ENCODE data around the gene TPD52L3. TPM values are rescaled to one million over a fixed set of nuclear protein-coding genes. Genes with fewer than 3 reads are reported as not detected.
A peak's percentile ranks its signal among the peaks of the same experiment; 100 is the strongest.

Gene TPD52L3
- total RNA-seq, 1 donor = not detected

GRCh38 chr9:6356441-6356840 lies 28.3 kb downstream of the TPD52L3 start:
- Histone ChIP-seq H3K4me3 (ENCODE audit: insufficient read depth, low read length) (no peak overlapping the region), H3K9me3 (ENCODE audit: low read depth, low read length) (no peaks in the 10 kb centered on the region), H3K4me1 (ENCODE audit: insufficient read depth, low read length) (peaks cover 18% of the 10 kb centered on the region), H4K20me1 (ENCODE audit: insufficient read depth, low read length) (no peaks in the 10 kb centered on the region), H2AFZ (ENCODE audit: low read length) (no peak overlapping the region), H3K27ac (ENCODE audit: low read depth, low read length) (no peak overlapping the region), H3K27me3 (ENCODE audit: insufficient read depth, low read length) (no peaks in the 10 kb centered on the region), H3K79me2 (ENCODE audit: insufficient read depth, low read length) (no peaks in the 10 kb centered on the region), H3K4me2 (ENCODE audit: insufficient read depth, low read length) (no peak overlapping the region), H3K36me3 (ENCODE audit: insufficient read depth, low read length) (no peaks in the 10 kb centered on the region)
- TF ChIP-seq CTCF (IDR thresholded peaks at IDR 0.05; ENCODE audit: extremely low read depth, low read depth, low read length) = no peak
- no peak for DNase-seq (ENCODE audit: insufficient read length, low spot score, missing footprints)

DNA sequence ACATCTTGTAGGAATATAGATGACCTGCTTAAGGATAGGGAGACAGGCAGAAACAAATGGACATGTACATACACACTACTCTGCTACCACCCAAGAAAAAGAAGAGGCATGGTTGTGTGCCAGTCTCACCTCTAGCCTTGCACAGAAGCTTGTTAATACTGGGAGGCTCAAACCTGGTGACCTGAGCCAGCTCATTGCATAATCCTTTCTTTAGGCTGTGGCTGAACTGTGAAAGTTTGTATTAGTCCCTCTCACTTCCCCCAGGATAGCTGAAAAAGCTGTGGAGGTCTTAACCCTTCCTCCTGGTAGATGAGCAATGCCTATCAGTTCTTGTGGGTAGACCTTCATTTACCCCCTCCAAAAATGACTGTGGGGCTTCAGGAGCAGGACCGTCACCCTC lies 28.7 kb downstream of the TPD52L3 start:
- H3K27me3 ChIP-seq (ENCODE audit: insufficient read depth, low read length) = no peaks in the 10 kb centered on the region
- no peaks in the 10 kb centered on the region for H3K79me2 ChIP-seq (ENCODE audit: insufficient read depth, low read length)
- H3K4me2 ChIP-seq (ENCODE audit: insufficient read depth, low read length) = no peak overlapping the region
- no peaks in the 10 kb centered on the region for H3K9me3 ChIP-seq (ENCODE audit: low read depth, low read length)
- H4K20me1 ChIP-seq (ENCODE audit: insufficient read depth, low read length) = no peaks in the 10 kb centered on the region
- H3K27ac ChIP-seq (ENCODE audit: low read depth, low read length) = no peak overlapping the region
- DNase-seq (ENCODE audit: insufficient read length, low spot score, missing footprints) = no peak
- no peak for TF ChIP-seq CTCF (IDR thresholded peaks at IDR 0.05; ENCODE audit: extremely low read depth, low read depth, low read length)
- peak overlapping the region; percentile 48 for H2AFZ ChIP-seq (ENCODE audit: low read length)
- no peaks in the 10 kb centered on the region for H3K36me3 ChIP-seq (ENCODE audit: insufficient read depth, low read length)
- H3K4me3 ChIP-seq (ENCODE audit: insufficient read depth, low read length) = no peak overlapping the region
- peaks cover 18% of the 10 kb centered on the region for H3K4me1 ChIP-seq (ENCODE audit: insufficient read depth, low read length)

- no peak overlapping the region for H3K4me2 ChIP-seq (ENCODE audit: insufficient read depth, low read length)
- no peak overlapping the region for H3K4me3 ChIP-seq (ENCODE audit: insufficient read depth, low read length)
- no peaks in the 10 kb centered on the region for H3K36me3 ChIP-seq (ENCODE audit: insufficient read depth, low read length)
- DNase-seq (ENCODE audit: insufficient read length, low spot score, missing footprints) = peak; percentile 70
- H4K20me1 ChIP-seq (ENCODE audit: insufficient read depth, low read length) = no peaks in the 10 kb centered on the region
- H3K27me3 ChIP-seq (ENCODE audit: insufficient read depth, low read length) = no peaks in the 10 kb centered on the region
- no peak overlapping the region for H2AFZ ChIP-seq (ENCODE audit: low read length)
- H3K4me1 ChIP-seq (ENCODE audit: insufficient read depth, low read length) = no peaks in the 10 kb centered on the region
- H3K79me2 ChIP-seq (ENCODE audit: insufficient read depth, low read length) = no peaks in the 10 kb centered on the region
- H3K27ac ChIP-seq (ENCODE audit: low read depth, low read length) = no peak overlapping the region
- H3K9me3 ChIP-seq (ENCODE audit: low read depth, low read length) = no peaks in the 10 kb centered on the region
- no peak for TF ChIP-seq CTCF (IDR thresholded peaks at IDR 0.05; ENCODE audit: extremely low read depth, low read depth, low read length)
These were observed 39.1 kb downstream of the TPD52L3 start for GRCh38 chr9:6367128-6367890.

GRCh38 chr9:6368831-6369230 lies 40.7 kb downstream of the TPD52L3 start:
- Histone ChIP-seq H3K27ac (ENCODE audit: low read depth, low read length) (no peak overlapping the region), H3K4me3 (ENCODE audit: insufficient read depth, low read length) (no peak overlapping the region), H3K79me2 (ENCODE audit: insufficient read depth, low read length) (no peaks in the 10 kb centered on the region), H3K4me1 (ENCODE audit: insufficient read depth, low read length) (no peaks in the 10 kb centered on the region), H3K4me2 (ENCODE audit: insufficient read depth, low read length) (no peak overlapping the region), H3K36me3 (ENCODE audit: insufficient read depth, low read length) (no peaks in the 10 kb centered on the region), H3K9me3 (ENCODE audit: low read depth, low read length) (no peaks in the 10 kb centered on the region), H2AFZ (ENCODE audit: low read length) (no peak overlapping the region), H3K27me3 (ENCODE audit: insufficient read depth, low read length) (no peaks in the 10 kb centered on the region), H4K20me1 (ENCODE audit: insufficient read depth, low read length) (no peaks in the 10 kb centered on the region)
- no peak for DNase-seq (ENCODE audit: insufficient read length, low spot score, missing footprints)
- TF ChIP-seq CTCF (IDR thresholded peaks at IDR 0.05; ENCODE audit: extremely low read depth, low read depth, low read length) = no peak

Other genes with a start within 250 kb of the TPD52L3 start
- gene IL33, start 112.6 kb upstream of the TPD52L3 start, total RNA-seq = under 0.01 TPM in 1 of 2 replicates, not detected in the other
- gene UHRF2, start 84.8 kb downstream of the TPD52L3 start, total RNA-seq = 81.3 and 84.3 TPM in 2 replicates

Measured in osteoblast (primary cell).